ENCODE data around the gene HS1BP3. TPM values are rescaled to one million over a fixed set of nuclear protein-coding genes. Genes with fewer than 3 reads are reported as not detected.

Gene HS1BP3
- total and polyA plus RNA-seq, 2 experiments from 2014 or later = 13.5 to 20.3 TPM

GRCh38 chr2:20669562-20670314 is 18.8 kb upstream of the HS1BP3 start:
- Histone ChIP-seq H3K4me3 (no peak overlapping the region), H3K27ac (no peak overlapping the region), H3K27me3 (peaks cover 99% of the 10 kb centered on the region), H3K36me3 (no peaks in the 10 kb centered on the region), H3K4me1 (ENCODE audit: low read depth) (peaks cover 8% of the 10 kb centered on the region), H3K9me3 (ENCODE audit: low read depth) (no peaks in the 10 kb centered on the region)
- DNase-seq (ENCODE audit: low read depth in 1 of 2, low spot score in 1 of 2) = no peak
- TF ChIP-seq CTCF (IDR thresholded peaks at IDR 0.05; ENCODE audit: low read depth, low read length) = no peak

DNA sequence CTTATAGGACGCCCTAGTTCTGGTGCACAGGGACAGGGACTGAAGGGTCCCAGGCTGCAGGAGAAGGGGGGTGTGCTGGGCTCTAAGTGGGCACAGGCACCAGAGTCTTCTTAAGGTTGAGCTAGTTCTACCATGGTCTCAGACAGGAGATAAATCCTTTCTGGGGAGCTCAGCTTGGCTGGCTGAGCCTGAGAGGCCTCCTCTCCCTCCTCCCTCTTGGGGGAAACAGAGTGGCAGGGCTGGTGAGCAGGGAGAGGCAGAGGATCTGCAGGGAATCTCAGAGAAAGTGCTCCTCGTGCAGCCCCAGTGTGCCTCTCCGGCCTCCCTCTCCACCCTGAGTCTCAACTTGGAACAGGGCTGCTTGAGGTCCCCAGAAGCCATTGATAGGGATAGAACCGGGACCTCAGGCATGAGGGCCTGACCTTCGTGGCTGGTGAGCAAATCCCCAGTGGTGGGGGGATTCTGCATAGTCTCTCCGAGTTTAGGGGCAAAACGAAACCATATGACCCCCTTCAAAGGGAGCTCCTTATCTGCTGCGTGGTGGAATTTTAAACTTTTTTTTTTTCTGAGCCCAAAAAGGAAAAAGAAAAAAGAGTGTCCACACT is 18.1 kb upstream of the HS1BP3 start:
- Histone ChIP-seq H3K4me1 (ENCODE audit: low read depth) (peaks cover 8% of the 10 kb centered on the region), H3K4me3 (no peak overlapping the region), H3K36me3 (no peaks in the 10 kb centered on the region), H3K27ac (no peak overlapping the region), H3K9me3 (ENCODE audit: low read depth) (no peaks in the 10 kb centered on the region), H3K27me3 (peaks cover 99% of the 10 kb centered on the region)
- no peak for TF ChIP-seq CTCF (IDR thresholded peaks at IDR 0.05; ENCODE audit: low read depth, low read length)
- DNase-seq (ENCODE audit: low read depth in 1 of 2, low spot score in 1 of 2) = no peak

GRCh38 chr2:20668451-20668850 is 17.6 kb upstream of the HS1BP3 start:
- TF ChIP-seq CTCF (IDR thresholded peaks at IDR 0.05; ENCODE audit: low read depth, low read length) = no peak
- DNase-seq (ENCODE audit: low read depth in 1 of 2, low spot score in 1 of 2) = no peak
- Histone ChIP-seq H3K9me3 (ENCODE audit: low read depth) (no peaks in the 10 kb centered on the region), H3K27ac (no peak overlapping the region), H3K4me3 (no peak overlapping the region), H3K36me3 (no peaks in the 10 kb centered on the region), H3K27me3 (peaks cover 99% of the 10 kb centered on the region), H3K4me1 (ENCODE audit: low read depth) (peaks cover 8% of the 10 kb centered on the region)

DNA sequence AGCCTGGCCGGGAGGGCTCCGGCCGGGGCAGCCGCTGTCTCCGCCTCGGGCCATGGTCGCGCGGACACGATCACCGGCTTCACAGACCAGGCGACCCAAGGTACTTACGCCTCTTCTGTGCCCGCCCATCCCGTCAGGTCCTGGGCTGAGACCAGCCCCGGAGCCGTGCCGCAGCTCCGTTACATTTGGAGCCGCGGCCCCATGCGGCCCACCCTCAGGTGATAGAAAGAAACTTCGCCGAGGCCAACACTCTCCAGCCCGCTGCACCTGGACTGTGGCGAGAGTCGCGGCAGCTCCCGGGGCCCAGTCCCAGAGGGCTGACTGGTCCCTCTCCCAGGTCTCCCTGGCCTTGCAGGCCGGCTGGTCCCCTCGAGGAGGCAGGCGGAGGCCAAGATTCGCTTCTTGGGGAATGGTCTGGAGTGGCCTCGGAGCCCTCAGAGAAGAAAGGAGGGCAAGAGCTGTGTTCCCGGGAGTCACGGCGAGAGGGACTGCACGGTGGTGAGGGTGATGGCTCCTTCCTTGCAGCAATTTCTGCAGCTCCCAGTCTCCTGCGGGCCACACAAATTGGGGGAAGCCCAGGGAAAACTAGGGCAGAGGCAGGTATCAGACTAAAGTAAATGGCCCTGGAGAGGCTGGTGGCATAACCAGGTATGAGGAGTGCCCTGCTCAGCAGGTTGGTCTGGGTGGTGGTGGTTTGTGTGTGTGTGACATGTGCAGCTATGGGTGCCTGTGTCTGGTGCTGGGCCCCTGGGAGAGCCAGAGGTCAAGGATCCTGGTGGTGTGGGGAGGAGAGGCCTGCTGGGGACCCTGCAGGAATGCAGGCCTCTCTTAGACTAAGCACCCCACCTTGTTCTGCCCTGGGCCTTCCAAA is 16.9 kb upstream of the HS1BP3 start:
- TF ChIP-seq CTCF (IDR thresholded peaks at IDR 0.05; ENCODE audit: low read depth, low read length) = no peak
- no peaks in the 10 kb centered on the region for H3K9me3 ChIP-seq (ENCODE audit: low read depth)
- H3K4me1 ChIP-seq (ENCODE audit: low read depth) = peaks cover 8% of the 10 kb centered on the region
- no peaks in the 10 kb centered on the region for H3K36me3 ChIP-seq
- no peak overlapping the region for H3K27ac ChIP-seq
- DNase-seq (ENCODE audit: low read depth in 1 of 2, low spot score in 1 of 2) = no peak
- peaks cover 99% of the 10 kb centered on the region for H3K27me3 ChIP-seq
- peak overlapping the region; percentile 27 for H3K4me3 ChIP-seq

GRCh38 chr2:20667151-20667530 is 16.2 kb upstream of the HS1BP3 start:
- no peak overlapping the region for H3K27ac ChIP-seq
- H3K36me3 ChIP-seq = no peaks in the 10 kb centered on the region
- no peaks in the 10 kb centered on the region for H3K9me3 ChIP-seq (ENCODE audit: low read depth)
- H3K27me3 ChIP-seq = peaks cover 99% of the 10 kb centered on the region
- no peak for TF ChIP-seq CTCF (IDR thresholded peaks at IDR 0.05; ENCODE audit: low read depth, low read length)
- peak overlapping the region; percentile 55 for H3K4me3 ChIP-seq
- peak in 1 of 2 donors; percentile 56 for DNase-seq (ENCODE audit: low read depth in 1 of 2, low spot score in 1 of 2)
- peaks cover 8% of the 10 kb centered on the region for H3K4me1 ChIP-seq (ENCODE audit: low read depth)
